K562 (cell line): ENCODE data around the gene MAP4K1. TPM values are rescaled to one million over a fixed set of nuclear protein-coding genes. Genes with fewer than 3 reads are reported as not detected.

ENCODE experiments used
- CBX3 ChIP-seq, 2 experiments: IDR thresholded peaks; 1 replicate in 1 of 2; 2 replicates in 1 of 2; pipeline ENCODE4 v1.6.1; 2012; ENCODE audit warnings: inconsistent platforms in 2 of 2, low read length in 2 of 2, borderline replicate concordance in 1 of 2, control low read depth in 1 of 2
- FOS ChIP-seq: IDR thresholded peaks from 3 replicates; pipeline ENCODE4 v1.6.1; 2011; ENCODE audit not compliant: insufficient read length; ENCODE audit errors: extremely low read depth
- KLF16 ChIP-seq: IDR thresholded peaks from 2 replicates; pipeline ENCODE4 v1.6.1; 2016; ENCODE audit warnings: antibody characterized with exemption
- PML ChIP-seq: IDR thresholded peaks from 2 replicates; pipeline ENCODE4 v1.6.1; 2012; ENCODE audit warnings: low read length, inconsistent platforms
- PRPF4 ChIP-seq: fragments of 200-400 bp; formaldehyde crosslinking; IDR thresholded peaks from one replicate; pipeline ENCODE4 v1.6.1; 2017; ENCODE audit warnings: low read length, low read depth, mild to moderate bottlenecking; ENCODE audit not compliant: insufficient read depth, poor library complexity, severe bottlenecking
- TAF7 ChIP-seq: fragments of 450-650 bp; IDR thresholded peaks from 2 replicates; pipeline ENCODE4 v1.6.1; 2016; ENCODE audit warnings: missing genetic modification characterization, missing compliant biosample characterization
- TCF7L2 ChIP-seq: fragments of 150-350 bp; IDR thresholded peaks from 2 replicates; pipeline ENCODE4 v1.6.1; 2016; ENCODE audit warnings: low read depth, mild to moderate bottlenecking, low read length, moderate library complexity
- TEAD1 ChIP-seq, 2 experiments: fragments of 450-650 bp in 1 of 2; sonication (generic) in 1 of 2; formaldehyde crosslinking; IDR thresholded peaks; 2 replicates each; pipeline versions ENCODE4 v1.4.0 to v1.8.0; 2020 to 2022; ENCODE audit warnings: mild to moderate bottlenecking in 2 of 2, missing genetic modification reagents in 1 of 2
- TRIM28 ChIP-seq: fragments of 450-650 bp; IDR thresholded peaks from 2 replicates; pipeline ENCODE4 v1.6.1; 2017
- ZNF12 ChIP-seq: sonication (generic); formaldehyde crosslinking; IDR thresholded peaks from 2 replicates; pipeline ENCODE4 v1.4.0; 2020; ENCODE audit warnings: mild to moderate bottlenecking, missing genetic modification reagents
- ZNF217 ChIP-seq: sonication (generic); formaldehyde crosslinking; IDR thresholded peaks from 2 replicates; pipeline ENCODE4 v1.8.0; 2022; ENCODE audit warnings: mild to moderate bottlenecking, missing genetic modification reagents
- ZNF316 ChIP-seq: fragments of 450-650 bp; IDR thresholded peaks from 2 replicates; pipeline ENCODE4 v1.6.1; 2016
- polyA plus RNA-seq, 8 experiments: library from polyadenylated mRNA; depleted of rRNA in 4 of 8; stranded (reverse) in 5 of 8; unstranded in 3 of 8; fragments of >200 nt; fragmentation: Nextera tagmentation in 2 of 8; fragmentation: Illumina TruSeq in 1 of 8; extraction: Ambion mirVana in 2 of 8; extraction: Trizol in 1 of 8; gene quantifications; 2 replicates each; pipeline versions ENCODE4 v1.2.1 to v1.2.3, GENCODE V29; 2011 to 2014; ENCODE audit warnings: inconsistent platforms in 1 of 8, missing spikeins in 1 of 8
- total RNA-seq, 7 experiments: library from RNA; depleted of rRNA in 6 of 7; stranded (reverse); fragments of >200 nt in 6 of 7; fragmentation: Illumina TruSeq in 2 of 7; extraction: Trizol in 2 of 7; gene quantifications; 2 replicates each; pipeline versions ENCODE4 v1.2.1 to v1.2.3, GENCODE V29; 2011 to 2021; ENCODE audit warnings: low replicate concordance in 1 of 7
- TF ChIP-seq, protein P1 (sequence below): fragments of 250-450 bp; sonication (Bioruptor Pico); IDR thresholded peaks from 2 replicates; pipeline ENCODE4 v1.8.0; 2021; ENCODE audit warnings: moderate library complexity, mild to moderate bottlenecking, inconsistent platforms
- TF ChIP-seq, protein P2 (sequence below): fragments of 250-450 bp; sonication (Bioruptor Pico); IDR thresholded peaks from 2 replicates; pipeline ENCODE4 v1.6.1; 2021; ENCODE audit warnings: mild to moderate bottlenecking
- TF ChIP-seq, protein P3 (sequence below), 2 experiments: fragments of 450-650 bp; conservative IDR thresholded peaks; 2 replicates each; pipeline ENCODE4 v1.6.1; 2017; ENCODE audit warnings: mild to moderate bottlenecking in 2 of 2, moderate library complexity in 2 of 2
- TF ChIP-seq, protein P4 (sequence below): fragments of 250-450 bp; sonication (Bioruptor Pico); IDR thresholded peaks from 2 replicates; pipeline ENCODE4 v1.4.0; 2020; ENCODE audit warnings: mild to moderate bottlenecking, moderate library complexity
- TF ChIP-seq, protein P5 (sequence below): fragments of 250-450 bp; sonication (Bioruptor Pico); IDR thresholded peaks from 2 replicates; pipeline ENCODE4 v1.8.0; 2022; ENCODE audit warnings: moderate library complexity, mild to moderate bottlenecking, inconsistent platforms
- TF ChIP-seq, protein P6 (sequence below): fragments of 450-650 bp; formaldehyde crosslinking; IDR thresholded peaks from 2 replicates; pipeline ENCODE4 v1.4.0; 2020; ENCODE audit warnings: mild to moderate bottlenecking, moderate library complexity

MAP4K1 gene
- total and polyA plus RNA-seq, 9 of the 15 experiments (the other 6 are each of a cell fraction or from before 2014, with no cell fraction given) = 0.14 to 3.2 (median 0.73) TPM; not detected in 1

DNA sequence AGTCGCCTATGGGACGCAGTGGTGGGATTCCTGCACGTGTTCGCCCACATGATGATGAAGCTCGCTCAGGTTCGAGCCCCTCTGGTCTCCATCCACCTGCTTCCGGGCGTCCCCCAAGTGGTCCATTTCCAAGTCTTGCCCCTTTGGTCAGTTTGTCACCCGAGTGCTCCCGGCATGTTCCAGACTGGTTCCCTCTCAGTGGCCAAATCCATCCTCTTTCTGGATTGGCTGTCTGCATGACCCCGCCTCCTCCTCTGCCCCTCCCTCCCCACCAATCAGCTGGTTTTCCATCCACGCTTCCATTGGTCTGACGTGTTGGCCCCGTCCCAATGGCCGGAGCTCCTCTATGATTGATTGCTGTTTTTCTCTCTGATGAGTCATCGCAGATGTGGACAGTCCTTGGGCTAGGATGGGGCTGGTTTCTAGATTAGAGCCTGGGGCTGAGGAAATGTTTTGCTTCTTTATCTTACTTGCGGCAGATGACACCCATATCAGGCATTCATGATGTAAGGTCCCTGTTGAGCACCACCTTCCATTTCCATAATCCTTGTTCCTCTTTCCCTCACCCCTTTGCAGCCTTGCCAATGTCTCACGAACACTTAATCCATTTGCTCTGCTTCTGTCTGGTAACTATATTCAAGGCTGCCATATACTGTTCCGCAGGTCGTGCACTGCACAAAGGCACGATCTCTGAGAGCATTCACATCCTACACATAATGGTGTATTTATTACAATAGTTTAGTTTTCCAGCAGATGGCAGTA is 73.8 kb downstream of the MAP4K1 start (continued):
- TF ChIP-seq, protein P1, sequence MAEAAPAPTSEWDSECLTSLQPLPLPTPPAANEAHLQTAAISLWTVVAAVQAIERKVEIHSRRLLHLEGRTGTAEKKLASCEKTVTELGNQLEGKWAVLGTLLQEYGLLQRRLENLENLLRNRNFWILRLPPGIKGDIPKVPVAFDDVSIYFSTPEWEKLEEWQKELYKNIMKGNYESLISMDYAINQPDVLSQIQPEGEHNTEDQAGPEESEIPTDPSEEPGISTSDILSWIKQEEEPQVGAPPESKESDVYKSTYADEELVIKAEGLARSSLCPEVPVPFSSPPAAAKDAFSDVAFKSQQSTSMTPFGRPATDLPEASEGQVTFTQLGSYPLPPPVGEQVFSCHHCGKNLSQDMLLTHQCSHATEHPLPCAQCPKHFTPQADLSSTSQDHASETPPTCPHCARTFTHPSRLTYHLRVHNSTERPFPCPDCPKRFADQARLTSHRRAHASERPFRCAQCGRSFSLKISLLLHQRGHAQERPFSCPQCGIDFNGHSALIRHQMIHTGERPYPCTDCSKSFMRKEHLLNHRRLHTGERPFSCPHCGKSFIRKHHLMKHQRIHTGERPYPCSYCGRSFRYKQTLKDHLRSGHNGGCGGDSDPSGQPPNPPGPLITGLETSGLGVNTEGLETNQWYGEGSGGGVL (CRISPR knock-in tag) = no peak
- TF ChIP-seq, protein P2, sequence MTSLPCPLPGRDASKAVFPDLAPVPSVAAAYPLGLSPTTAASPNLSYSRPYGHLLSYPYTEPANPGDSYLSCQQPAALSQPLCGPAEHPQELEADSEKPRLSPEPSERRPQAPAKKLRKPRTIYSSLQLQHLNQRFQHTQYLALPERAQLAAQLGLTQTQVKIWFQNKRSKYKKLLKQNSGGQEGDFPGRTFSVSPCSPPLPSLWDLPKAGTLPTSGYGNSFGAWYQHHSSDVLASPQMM (CRISPR knock-in tag) = no peak
- TF ChIP-seq TAF7 (tag) (peak; percentile 28), TRIM28 (no peak), PML (peak; percentile 92), FOS (peak; percentile 90), PRPF4 (no peak), ZNF12 (CRISPR knock-in tag) (no peak), ZNF316 (peak; percentile 90), TEAD1 (CRISPR knock-in tag; IDR thresholded peaks at IDR 0.05) (peak; percentile 80 to 87), TCF7L2 (no peak), ZNF217 (CRISPR knock-in tag) (no peak), CBX3 (IDR thresholded peaks at IDR 0.05; ENCODE audit: borderline replicate concordance in 1 of 2, low read length in 2 of 2) (peak in 1 of 2 experiments; percentile 50; a peak in 1 of 3 replicates), KLF16 (peak; percentile 92)
- TF ChIP-seq, protein P3, sequence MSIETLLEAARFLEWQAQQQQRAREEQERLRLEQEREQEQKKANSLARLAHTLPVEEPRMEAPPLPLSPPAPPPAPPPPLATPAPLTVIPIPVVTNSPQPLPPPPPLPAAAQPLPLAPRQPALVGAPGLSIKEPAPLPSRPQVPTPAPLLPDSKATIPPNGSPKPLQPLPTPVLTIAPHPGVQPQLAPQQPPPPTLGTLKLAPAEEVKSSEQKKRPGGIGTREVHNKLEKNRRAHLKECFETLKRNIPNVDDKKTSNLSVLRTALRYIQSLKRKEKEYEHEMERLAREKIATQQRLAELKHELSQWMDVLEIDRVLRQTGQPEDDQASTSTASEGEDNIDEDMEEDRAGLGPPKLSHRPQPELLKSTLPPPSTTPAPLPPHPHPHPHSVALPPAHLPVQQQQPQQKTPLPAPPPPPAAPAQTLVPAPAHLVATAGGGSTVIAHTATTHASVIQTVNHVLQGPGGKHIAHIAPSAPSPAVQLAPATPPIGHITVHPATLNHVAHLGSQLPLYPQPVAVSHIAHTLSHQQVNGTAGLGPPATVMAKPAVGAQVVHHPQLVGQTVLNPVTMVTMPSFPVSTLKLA (conservative IDR thresholded peaks at IDR 0.05) = peak; percentile 76 to 86
- TF ChIP-seq, protein P4, sequence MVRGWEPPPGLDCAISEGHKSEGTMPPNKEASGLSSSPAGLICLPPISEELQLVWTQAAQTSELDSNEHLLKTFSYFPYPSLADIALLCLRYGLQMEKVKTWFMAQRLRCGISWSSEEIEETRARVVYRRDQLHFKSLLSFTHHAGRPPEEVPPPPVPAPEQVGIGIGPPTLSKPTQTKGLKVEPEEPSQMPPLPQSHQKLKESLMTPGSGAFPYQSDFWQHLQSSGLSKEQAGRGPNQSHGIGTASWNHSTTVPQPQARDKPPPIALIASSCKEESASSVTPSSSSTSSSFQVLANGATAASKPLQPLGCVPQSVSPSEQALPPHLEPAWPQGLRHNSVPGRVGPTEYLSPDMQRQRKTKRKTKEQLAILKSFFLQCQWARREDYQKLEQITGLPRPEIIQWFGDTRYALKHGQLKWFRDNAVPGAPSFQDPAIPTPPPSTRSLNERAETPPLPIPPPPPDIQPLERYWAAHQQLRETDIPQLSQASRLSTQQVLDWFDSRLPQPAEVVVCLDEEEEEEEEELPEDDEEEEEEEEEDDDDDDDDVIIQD = no peak
- TF ChIP-seq, protein P5, sequence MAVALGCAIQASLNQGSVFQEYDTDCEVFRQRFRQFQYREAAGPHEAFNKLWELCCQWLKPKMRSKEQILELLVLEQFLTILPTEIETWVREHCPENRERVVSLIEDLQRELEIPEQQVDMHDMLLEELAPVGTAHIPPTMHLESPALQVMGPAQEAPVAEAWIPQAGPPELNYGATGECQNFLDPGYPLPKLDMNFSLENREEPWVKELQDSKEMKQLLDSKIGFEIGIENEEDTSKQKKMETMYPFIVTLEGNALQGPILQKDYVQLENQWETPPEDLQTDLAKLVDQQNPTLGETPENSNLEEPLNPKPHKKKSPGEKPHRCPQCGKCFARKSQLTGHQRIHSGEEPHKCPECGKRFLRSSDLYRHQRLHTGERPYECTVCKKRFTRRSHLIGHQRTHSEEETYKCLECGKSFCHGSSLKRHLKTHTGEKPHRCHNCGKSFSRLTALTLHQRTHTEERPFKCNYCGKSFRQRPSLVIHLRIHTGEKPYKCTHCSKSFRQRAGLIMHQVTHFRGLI (CRISPR knock-in tag) = no peak
- TF ChIP-seq, protein P6, sequence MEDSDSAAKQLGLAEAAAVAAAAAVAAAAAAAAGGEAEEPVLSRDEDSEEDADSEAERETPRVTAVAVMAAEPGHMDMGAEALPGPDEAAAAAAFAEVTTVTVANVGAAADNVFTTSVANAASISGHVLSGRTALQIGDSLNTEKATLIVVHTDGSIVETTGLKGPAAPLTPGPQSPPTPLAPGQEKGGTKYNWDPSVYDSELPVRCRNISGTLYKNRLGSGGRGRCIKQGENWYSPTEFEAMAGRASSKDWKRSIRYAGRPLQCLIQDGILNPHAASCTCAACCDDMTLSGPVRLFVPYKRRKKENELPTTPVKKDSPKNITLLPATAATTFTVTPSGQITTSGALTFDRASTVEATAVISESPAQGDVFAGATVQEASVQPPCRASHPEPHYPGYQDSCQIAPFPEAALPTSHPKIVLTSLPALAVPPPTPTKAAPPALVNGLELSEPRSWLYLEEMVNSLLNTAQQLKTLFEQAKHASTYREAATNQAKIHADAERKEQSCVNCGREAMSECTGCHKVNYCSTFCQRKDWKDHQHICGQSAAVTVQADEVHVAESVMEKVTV = peak; percentile 84
